OCI-M2 (cell line): ENCODE results near the gene EXOC6B.

Source experiments
- DNase-seq: peaks from one replicate; lab custom pipeline; 2025; ENCODE audit not compliant: unreplicated experiment; lab: John Stamatoyannopoulos, UW

The EXOC6B gene

DNA sequence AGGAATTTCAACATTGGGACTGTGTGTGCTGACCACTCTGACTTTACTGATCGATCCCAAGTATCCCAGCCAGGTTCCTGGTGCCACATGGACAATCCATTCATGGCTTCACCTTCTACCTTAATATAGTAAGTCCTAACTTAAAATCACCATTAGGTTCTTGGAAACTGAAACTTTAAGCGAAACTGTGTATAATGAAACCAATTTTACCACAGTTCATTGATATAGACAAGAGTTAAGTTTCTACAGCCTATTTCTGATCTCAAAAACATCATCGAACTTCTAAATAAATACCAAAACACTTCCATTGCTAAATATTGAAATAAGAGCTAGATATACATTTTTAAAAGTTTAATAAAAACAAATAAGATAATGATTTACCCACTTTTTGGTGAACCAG, 4.4 kb upstream of the EXOC6B start:
- DNase-seq, result no peak

DNA sequence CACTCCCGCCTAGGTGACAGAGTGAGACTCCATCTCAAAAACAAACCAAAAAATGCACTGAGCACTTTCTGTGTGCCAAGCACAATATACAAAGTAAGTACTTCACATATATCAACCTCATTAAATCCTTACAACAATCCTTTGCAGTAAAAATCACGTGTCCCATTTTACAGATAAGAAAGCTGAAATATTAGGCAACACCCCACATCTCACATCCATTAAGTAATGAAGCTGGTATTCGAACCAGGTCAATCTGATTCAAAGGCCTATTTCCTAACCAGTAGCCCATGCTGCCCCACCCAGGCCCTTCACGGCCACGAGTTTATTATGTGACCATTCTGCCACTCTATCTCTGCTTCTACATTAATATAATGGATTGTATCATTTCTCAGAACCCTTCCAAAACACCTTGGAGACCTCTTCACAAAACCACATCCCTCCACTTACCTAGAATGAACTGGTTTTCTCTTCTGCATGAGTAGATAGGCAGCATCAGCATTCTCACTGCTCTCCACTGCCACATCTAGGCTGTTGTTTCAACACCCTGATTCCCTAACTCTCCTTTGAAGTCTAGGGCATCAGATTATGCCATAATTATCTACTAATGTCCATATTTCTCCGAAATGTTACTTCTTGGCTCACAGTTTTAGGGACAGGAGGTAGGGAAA, 3.1 kb upstream of the EXOC6B start:
- no peak for DNase-seq

DNA sequence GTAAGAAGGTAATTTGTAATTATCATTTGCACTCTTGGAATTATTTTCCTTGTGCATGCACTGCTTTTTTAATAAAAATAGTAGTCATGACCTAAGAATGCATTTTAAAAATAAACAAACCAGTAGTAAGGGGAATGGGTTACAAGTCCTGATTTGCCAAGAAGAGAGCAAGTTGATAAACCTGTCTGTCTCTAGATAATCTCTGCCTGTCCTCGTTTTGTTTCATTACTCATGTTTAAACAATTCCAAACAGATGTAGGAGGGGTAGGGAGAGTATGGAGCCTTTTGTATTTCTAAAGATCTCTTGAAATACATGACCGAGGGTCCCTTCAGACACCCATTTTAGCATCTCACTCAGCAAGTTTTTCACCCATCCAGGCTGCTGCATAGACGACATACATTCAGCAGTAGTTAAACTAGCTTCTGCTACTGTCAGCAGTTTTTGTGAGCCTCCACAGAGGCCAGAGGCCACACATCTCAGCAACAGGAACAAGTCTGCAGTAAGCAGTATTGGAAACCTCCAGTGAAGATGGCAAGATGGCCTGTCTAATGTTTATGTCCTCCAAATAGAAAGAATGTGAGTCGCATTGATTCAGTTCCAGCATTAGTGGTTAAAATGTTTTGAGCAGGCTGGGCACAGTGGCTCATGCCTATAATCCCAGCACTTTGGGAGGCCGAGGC, 2.3 kb upstream of the EXOC6B start:
- DNase-seq, result no peak

DNA sequence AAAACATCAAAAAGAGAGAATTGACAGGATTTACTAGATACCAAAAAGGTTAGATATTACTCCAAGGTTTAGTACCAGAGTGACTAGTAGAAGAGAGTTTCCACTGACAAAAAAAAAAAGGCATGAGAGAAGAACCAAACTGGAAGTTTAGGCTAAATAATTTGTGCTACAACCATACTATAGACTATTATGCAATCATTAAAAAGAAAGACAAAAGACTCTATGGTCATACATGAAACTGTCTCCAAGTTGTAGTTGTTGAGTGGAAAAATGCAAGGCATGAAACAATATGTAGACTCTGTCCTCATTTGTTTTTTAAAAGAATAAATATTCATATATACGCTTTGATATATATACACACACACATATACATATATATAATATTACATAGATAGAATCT, 1.7 kb upstream of the EXOC6B start:
- no peak for DNase-seq

DNA sequence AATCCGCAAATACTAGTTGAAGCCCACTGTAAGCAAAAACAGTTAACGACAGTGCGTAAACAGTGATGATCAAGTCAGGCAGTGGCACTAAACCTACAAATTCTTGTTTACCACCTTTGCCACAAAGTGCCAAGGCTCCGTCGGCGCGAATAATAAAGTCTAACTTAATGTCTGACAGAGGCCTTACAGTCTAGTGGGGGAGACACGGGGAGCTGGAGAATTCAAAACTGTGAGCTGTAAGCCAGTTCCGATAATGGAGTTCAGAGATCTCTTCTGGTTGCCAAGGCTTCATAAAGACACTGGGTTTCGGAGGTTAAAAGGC, 284 bp upstream of the EXOC6B start:
- DNase-seq, result no peak

DNA sequence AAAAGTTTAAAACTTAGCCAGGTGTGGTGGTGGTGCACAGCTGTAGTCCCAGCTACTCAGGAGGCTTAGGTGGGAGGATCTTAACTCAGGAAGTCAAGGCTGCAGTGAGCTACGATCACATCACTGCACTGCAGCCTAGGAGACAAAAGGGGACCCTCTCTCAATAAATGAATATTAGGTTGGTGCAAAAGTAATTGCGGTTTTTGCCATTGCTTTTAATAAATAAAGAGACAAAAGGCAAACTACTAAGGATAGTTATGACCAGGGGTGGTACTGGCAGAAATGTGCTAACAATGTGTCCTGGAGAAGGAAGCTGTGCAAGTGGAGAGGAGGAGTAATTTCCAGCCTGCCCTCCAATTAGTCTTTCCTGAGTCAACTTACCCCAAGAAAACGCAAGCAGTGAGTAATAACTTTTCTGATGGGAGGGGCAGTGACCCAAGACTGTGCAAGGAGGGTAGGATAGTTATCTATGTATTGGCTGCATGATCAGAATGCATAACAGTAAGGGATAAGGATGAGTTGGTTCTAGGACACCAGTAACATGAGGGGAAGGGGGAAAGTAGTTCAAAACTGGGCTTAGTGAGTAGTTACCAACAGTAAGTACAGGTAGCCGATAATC, 1.5 kb downstream of the EXOC6B start:
- DNase-seq, result no peak

DNA sequence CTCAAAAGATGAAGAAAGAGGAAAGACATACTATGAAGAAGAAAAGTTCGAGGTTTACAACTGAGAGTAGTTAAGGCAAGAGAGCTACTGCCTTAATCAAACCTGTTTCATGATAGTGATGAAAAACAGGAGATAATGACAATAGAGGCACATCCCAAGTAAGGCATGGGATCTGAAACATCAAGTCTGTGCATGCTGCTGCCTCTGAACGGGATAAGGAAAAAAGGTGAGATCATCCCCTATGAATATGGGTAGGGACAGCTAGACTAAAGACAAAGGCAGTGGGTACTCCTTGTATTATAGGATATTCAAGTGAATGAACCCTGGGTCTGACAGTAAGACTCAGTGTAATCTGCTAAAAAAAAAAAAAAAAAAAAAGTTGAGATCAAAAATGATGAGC, 3.0 kb downstream of the EXOC6B start:
- DNase-seq, result no peak

DNA sequence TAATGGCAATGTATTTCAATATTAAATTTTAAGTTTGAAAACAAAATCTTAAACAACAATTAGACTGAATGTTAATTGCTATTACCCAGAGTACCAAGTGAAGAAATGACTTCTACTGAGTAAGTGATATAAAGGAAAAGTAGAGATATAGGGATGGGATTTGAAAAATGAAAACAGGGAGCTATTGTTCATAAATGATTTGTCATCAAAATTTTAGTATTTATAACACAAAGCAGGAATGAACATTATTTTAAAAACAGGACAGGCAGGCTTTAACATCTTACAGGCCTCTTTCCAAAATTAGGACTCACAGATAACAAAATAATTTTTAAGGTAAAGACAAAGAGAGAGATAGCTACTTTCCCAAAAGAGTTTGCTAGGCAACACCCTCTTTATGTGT, 3.9 kb downstream of the EXOC6B start:
- no peak for DNase-seq

DNA sequence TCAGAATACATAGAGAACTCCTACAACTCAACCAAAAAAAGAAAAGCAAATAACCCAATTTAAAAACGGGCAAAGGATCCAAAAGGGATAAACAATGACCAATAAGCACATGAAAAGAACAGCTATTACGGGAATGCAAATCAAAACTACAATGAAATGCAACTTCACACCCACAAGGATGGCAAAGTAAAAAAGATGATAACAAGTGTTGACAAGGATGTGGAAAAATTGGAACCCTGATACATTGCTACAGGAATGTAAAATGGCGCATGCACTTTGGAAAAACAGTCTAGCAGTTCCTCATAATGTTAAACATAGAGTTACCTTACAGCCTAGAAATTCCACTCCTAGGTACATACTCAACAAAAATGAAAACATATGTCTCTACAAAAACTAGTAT, 4.7 kb downstream of the EXOC6B start:
- no peak for DNase-seq

DNA sequence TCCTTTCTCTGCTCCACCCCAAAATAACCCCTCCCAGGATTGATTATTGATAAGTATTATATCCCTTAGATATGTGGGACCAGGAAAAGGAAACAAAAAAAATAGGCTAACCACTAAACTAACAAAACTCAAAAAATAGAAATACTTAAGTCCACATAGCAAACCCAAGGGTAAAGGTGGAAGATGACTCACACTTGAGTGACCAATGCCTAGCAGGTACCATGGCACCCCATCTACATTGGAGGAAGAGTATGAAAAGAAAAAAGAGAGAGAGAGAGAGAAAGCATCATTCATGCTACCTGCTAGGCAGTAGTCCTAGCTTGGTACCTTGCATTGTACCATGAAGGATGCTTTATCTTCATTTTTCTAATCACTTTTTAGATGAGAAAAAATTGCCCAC, 6.3 kb downstream of the EXOC6B start:
- DNase-seq, result no peak

DNA sequence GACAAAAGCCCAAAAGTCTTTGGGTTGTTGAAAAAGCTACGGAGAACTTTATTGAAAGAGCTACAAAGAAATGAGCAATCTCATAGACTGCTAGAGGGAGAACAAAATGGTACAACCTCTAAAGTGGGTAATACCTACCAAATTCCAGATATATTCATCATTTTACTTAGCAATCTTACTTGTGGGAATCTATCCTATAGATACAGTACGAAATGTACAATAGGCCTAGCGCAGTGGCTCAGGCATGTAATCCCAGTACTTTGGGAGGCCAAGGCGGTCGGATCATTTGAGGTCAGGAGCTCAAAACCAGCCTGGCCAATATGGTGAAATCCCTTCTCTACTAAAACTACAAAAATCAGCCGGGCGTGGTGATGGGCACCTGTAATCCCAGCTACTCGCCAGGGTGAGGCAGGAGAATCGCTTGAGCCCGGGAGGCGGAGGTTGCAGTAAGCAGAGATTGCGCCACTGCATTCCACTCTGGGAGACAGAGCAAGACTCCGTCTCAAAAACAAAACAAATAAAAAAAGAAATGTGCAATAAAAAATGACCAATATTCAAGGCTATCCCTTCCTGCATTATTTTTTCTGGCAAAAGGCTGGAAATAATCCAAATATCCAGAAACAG, 10.1 kb downstream of the EXOC6B start:
- DNase-seq, result no peak

DNA sequence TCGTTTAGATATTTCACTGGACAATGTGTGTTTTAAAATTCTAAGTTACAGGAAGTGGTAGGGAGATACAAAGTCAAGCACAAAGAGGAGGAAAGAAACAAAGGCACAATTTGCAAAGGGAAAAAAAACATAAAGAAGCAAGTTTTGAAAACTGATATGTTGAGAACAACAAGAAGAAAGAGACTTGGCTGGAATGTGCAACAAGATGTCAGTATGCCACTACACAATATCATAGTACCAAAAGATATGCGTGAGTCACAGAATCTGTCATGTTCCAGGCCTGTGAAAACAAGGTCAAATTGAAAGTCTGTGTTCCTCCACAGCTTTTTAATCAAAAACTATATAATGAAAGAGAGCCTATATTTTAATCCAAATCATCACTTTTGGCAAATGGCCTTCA, 12.0 kb downstream of the EXOC6B start:
- no peak for DNase-seq

DNA sequence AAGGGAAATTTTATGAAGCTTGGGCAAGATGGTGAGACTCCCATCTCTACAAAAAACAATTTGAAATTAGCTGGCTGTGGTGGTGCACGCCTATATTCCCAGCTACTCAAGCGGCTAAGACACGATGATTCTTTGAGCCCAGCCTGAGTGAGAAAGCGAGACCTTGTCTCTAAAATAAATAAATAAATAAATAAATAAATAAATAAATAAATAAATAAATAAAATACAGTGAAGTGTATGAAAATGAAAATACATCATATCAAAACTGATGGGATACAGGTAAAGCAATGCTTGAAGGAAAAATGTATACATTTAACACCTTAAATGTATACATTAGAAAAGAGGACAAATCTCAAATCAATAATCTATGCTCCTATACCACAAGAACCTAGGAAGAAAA, 15.7 kb downstream of the EXOC6B start:
- DNase-seq, result no peak

DNA sequence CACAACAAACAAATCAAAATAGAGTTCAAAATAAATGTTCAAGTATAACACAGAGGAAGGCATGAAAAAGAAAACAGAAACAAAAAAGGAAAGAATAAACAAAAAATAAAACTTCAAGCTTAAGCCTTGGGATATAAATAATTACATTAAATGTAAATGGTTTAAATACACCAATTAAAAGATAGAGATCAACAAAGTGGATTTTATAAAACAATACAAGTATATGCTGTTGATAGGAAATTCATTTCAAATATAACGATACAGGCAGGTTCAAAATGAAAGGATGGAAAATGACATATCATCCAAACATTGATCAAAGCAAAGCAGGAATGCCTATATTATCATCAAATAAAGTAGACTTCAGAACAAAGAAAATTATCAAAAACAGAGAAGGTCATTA, 16.7 kb downstream of the EXOC6B start:
- no peak for DNase-seq

DNA sequence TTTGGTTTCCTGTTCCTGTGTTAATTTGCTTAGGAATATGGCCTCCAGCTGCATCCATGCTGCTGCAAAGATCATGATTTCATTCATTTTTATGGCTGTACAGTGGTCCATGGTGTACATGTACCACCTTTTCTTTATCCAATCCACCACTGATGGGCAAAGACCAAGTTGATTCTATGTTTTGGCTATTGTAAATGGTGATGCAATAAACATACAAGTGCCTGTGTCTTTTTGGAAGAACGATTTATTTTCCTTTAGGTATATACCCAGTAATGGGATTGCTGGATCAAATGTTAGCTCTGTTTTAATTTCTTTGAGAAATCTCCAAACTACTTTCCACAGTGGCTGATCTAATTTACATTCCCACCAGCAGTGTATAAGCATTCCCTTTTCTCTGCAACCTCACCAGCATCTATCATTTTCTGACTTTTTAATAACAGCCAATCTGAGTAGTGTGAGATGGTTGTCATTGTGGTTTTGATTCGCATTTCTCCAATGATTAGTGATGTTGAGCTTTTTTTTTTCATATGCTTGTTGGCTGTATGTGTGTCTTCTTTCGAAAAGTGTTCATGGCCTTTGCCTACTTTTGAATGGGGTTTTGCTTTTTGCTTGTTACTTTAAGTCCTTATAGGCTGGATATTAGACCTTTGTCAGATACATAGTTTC, 19.4 kb downstream of the EXOC6B start:
- no peak for DNase-seq

DNA sequence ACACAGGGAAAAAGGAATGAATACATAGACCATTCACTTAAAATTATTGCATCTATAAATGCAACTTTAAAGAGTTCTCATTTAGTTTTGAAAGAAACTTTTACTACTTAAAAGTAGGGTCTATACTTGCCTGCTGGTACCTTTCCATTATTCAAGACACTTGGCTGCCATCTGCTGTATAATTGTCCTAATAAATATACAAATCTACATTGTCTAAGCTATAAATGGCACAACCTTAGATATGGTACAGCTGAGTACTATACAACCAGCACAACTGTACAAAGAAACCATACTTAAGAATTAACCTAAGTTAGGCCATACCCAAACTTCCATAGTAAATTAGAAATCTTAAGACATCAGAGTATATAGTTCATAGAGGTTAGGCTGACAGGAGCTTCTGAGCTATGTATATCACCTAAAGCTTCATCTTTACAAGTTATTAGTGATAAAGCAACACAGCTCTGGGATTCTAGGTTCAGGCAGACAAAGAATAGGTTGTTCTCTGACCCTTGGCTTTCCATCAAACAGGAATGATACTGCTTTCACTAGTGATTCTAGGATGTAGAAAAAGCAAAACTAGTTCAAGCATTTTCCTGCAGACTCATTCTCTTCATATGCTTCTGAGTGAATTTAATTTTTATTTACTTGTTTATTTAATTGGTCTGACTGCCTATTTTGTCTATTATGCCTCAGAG, 22.1 kb downstream of the EXOC6B start:
- DNase-seq, result no peak

DNA sequence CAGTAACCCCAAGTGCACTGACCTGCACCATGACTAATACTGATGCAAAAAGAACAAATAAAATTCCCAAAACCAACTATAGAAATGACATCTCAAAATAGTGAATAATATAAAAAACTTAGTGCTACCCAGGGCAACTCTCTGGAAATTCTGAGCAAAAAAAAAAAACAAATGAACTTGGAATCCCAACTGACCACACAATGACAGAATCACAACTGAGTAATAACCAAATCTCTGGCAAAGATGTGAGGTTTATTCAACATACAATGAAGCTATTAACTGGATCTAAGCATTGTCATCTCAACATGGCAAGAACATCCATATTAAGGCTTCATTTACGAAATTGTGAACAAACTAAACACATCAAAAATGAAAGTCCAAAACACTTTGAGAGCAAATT, 22.7 kb downstream of the EXOC6B start:
- DNase-seq, result no peak

DNA sequence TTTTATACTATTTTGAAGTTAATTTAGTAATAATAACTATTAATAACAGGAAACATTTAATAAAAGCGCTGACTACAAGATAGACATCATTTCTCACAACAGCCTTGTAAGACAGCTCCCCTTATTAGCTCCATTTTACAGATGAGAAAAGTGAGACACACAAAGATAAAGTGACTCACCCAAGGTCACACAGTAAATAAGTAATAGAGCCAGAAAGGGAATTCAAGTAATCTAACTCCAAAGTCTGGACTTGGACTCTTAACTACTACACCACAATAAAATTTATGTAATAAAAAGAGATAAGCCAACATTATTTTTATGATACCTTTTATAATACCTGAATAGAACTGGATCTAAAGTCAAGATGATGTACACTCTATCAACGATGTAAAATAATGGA, 25.3 kb downstream of the EXOC6B start:
- no peak for DNase-seq

DNA sequence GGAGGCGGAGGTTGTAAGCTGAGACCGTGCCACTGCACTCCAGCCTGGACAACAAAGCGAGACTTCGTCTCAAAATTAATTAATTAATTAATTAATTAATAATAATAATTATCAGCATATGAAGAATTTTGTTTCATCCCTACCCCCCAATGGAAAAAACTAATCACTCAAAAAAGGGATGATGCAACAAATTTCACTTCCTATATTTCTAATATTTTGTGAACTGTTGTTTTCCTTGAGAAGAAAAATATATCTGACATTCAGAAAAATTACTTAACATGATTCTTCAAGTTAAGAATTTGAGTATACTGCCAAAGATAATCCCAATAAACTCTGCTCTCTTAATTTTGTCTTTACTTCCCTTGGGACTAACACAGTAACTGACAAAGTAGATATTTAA, 28.1 kb downstream of the EXOC6B start:
- DNase-seq, result no peak

DNA sequence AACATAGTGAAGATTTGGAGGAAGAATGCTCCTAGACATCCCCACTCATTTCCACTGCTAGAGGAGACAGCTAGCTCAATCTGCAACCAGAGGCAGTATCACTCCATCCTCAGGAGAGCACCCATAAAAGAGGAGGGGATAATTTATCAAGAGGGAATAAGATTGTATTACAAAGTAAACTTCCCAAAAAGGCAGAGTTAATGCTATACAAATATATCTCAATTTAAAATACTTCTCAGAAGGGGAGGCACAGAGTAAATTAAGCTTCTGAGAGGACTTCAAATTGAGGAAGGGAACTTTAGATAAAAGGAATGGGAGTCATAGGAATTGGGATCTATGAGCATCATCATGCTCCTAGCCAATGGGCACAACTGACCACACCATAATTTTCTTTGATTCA, 29.1 kb downstream of the EXOC6B start:
- no peak for DNase-seq

DNA sequence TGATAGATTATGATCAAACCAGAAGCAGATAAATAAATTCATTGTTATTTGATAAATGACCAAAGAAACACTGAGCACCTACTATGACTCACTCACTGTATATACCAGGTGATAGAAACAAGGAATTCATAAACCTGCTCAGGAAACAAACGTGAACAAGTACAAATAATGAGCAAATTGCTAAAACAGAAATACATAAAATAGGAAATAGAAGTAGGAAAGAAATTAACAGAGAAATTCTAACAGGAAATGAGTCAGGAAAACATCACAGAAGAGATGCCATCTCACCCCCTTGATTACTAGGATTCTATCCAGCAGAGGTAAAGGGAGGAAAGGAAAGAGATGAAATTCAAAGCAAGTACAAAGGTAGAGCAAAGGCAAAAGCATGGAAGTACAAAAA, 31.3 kb downstream of the EXOC6B start:
- DNase-seq, result no peak
